Ammon's horn (tissue), 1 donor: ENCODE results near the gene FXYD4.
"Not testable (repeated sequence)": the region's sequence is repeated elsewhere in the genome, so short reads cannot be mapped to it uniquely, and the experiment has no call there.

ENCODE experiments used
- DNase-seq: peaks from one replicate; pipeline ENCODE4 v3.0.0-alpha.2; 2016; ENCODE audit warnings: low spot score

The FXYD4 gene

GRCh38 chr10:43371418-43371817 is at the start of gene FXYD4:
Gene FXYD4, plus strand, starts transcription at chr10:43371636. Its CDS starts 2,111 bp downstream, at chr10:43373747.
- no peak for DNase-seq

GRCh38 chr10:43322331-43322730 is 49.1 kb upstream of the FXYD4 start:
- peak; percentile 70 for DNase-seq

GRCh38 chr10:43322769-43323168 is 48.7 kb upstream of the FXYD4 start:
- peak; percentile 98 for DNase-seq

GRCh38 chr10:43323245-43323644 is 48.2 kb upstream of the FXYD4 start:
- no peak for DNase-seq

- DNase-seq, result no peak
Measured at GRCh38 chr10:43324876-43325275, 46.6 kb upstream of the FXYD4 start.

- no peak for DNase-seq
Measured at GRCh38 chr10:43327171-43327570, 44.3 kb upstream of the FXYD4 start.

GRCh38 chr10:43327986-43328385 is 43.5 kb upstream of the FXYD4 start:
- no peak for DNase-seq

GRCh38 chr10:43328810-43329209 is 42.6 kb upstream of the FXYD4 start:
- not testable (repeated sequence) for DNase-seq

- DNase-seq, result not testable (repeated sequence)
Measured at GRCh38 chr10:43329246-43329885, 42.1 kb upstream of the FXYD4 start.

GRCh38 chr10:43330049-43330823 is 41.2 kb upstream of the FXYD4 start:
- not testable (repeated sequence) for DNase-seq

- not testable (repeated sequence) for DNase-seq
Measured at GRCh38 chr10:43330824-43331127, 40.7 kb upstream of the FXYD4 start.

- no peak for DNase-seq
Measured at GRCh38 chr10:43333653-43334052, 37.8 kb upstream of the FXYD4 start.

GRCh38 chr10:43336061-43336460 is 35.4 kb upstream of the FXYD4 start:
- no peak for DNase-seq

- DNase-seq, result no peak
Measured at GRCh38 chr10:43336641-43337318, 34.7 kb upstream of the FXYD4 start.

GRCh38 chr10:43337536-43337935 is 33.9 kb upstream of the FXYD4 start:
- DNase-seq, result not testable (repeated sequence)

GRCh38 chr10:43338117-43338516 is 33.3 kb upstream of the FXYD4 start:
- DNase-seq, result no peak

- no peak for DNase-seq
Measured at GRCh38 chr10:43339136-43339535, 32.3 kb upstream of the FXYD4 start.

GRCh38 chr10:43340101-43340500 is 31.3 kb upstream of the FXYD4 start:
- DNase-seq, result no peak

GRCh38 chr10:43340619-43341018 is 30.8 kb upstream of the FXYD4 start:
- no peak for DNase-seq

- no peak for DNase-seq
Measured at GRCh38 chr10:43341450-43341849, 30.0 kb upstream of the FXYD4 start.

- no peak for DNase-seq
Measured at GRCh38 chr10:43342279-43343125, 28.9 kb upstream of the FXYD4 start.

GRCh38 chr10:43343126-43343525 is 28.3 kb upstream of the FXYD4 start:
- no peak for DNase-seq
